GM19043 (cell line): Measurements from ENCODE around the gene MYO3B.

Experiments used
- ATAC-seq: cut with Tn5 transposase; IDR thresholded peaks from one replicate; pipeline ENCODE4 v1.9.1; 2021; ENCODE audit warnings: low read depth; ENCODE audit not compliant: unreplicated experiment

MYO3B gene

GRCh38 chr2:170361090-170361936, 183.4 kb downstream of the MYO3B start:
- ATAC-seq, result no peak

DNA sequence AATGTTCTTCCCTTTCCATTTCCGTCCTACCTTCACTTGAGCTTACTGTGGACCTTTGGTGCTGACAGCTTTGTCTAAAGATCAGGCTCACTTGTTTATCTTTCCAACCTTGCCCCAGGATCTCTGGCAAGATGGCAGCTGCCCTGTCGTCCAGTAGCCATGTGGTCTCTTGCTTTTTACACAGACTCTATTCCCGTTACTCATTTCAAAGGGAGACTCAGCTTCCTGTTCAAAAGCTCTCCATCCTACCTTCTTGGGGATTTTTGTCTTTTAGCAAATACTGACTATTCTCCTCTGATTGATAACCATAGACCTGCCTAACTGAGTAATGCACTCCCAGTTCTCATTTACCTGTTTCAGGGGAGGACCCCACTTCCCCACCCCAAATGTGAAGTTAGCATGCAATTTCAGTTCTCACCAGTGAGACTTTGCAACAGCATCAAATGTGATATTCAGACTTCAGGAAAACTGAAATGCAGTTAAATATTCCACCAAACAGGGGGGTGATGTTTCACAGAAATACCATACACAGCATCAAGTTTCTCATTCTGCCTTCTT, 184.4 kb downstream of the MYO3B start:
- ATAC-seq, result no peak

GRCh38 chr2:170362871-170363631, 185.1 kb downstream of the MYO3B start:
- ATAC-seq, result no peak

DNA sequence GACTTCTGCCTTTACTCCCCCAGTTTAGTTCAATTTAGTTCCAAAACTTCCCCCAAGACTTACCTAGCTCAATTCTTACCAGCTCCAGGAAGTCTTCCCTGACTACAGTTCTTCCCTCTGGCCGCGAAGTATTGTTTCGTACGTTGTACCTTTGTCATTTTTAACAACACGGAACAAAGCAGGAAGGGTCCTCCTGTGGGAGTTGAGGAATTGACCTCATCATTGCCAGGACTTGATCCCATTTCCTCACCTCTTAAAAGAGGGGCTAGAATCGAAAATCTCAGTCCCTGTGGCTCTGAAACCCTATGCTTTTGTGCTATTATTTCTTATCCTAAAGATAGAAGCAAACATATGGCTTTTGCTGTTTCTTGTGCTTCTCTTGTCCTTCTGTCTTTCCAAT, 187.1 kb downstream of the MYO3B start:
- ATAC-seq, result no peak

GRCh38 chr2:170365686-170366085, 187.7 kb downstream of the MYO3B start:
- no peak for ATAC-seq

DNA sequence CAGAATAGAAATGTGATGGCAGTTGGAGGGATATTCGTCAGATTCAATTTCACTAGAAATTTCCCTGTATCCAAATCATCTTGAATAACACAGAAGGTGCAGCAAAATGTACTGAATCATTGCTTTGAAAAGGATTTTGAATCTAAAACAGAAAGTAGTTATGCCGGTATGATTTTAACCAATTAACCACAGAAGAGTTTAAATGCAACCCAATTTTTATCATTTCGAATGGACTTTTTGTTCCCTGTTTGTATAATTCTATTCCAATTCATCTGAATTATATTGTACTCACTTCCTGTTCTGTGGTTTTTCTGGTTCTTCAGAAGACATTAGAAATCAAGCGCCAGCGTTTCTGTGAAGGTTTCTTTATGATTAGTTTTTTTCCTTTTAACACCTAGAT, 190.4 kb downstream of the MYO3B start:
- ATAC-seq, result no peak

GRCh38 chr2:170369228-170369627, 191.3 kb downstream of the MYO3B start:
- ATAC-seq, result no peak

DNA sequence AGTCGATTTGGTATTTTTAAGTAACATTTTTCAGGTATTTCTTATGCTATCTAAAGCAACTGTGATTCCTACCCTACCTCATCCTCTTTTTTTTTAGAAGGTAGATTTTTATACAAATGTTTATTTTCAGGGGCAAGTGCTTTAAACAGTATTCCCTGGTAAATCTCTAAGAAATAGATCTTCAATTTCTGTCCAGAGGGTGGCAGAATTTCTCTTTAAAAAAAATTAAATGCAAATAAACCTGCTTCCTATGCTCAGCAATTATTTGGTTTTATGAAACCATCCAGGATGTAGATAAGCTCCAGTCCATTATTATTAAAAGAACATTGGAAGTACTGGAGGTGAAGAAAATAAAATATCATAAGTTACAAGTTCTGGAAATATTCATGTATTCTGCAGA, 191.9 kb downstream of the MYO3B start:
- no peak for ATAC-seq

- ATAC-seq, result no peak
These were observed 193.5 kb downstream of the MYO3B start for GRCh38 chr2:170371231-170371998.

- no peak for ATAC-seq
These were observed 197.2 kb downstream of the MYO3B start for GRCh38 chr2:170375192-170375591.

GRCh38 chr2:170377500-170378207, 199.7 kb downstream of the MYO3B start:
- ATAC-seq, result no peak

DNA sequence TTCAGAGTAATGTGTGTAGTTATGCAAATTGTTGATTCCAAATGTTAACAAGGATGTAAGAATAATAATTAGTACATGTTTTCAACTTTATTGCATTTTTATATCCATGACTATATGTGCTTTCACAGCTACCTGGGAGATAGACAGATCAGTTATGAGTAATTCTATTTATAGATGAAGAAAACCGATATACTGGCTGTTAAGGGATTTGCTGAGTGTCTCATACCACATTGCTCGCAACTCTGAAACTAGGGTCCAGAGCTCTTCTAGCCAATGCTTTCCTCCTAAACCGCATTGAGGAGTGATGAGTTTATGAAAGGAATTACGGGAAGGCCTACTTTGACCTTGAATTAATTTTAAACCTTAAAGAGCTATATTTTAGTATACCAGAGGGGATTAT, 202.3 kb downstream of the MYO3B start:
- ATAC-seq, result no peak

- no peak for ATAC-seq
These were observed 203.7 kb downstream of the MYO3B start for GRCh38 chr2:170381678-170382077.

- ATAC-seq, result no peak
These were observed 208.6 kb downstream of the MYO3B start for GRCh38 chr2:170386554-170386953.

GRCh38 chr2:170391018-170391417, 213.1 kb downstream of the MYO3B start:
- no peak for ATAC-seq

DNA sequence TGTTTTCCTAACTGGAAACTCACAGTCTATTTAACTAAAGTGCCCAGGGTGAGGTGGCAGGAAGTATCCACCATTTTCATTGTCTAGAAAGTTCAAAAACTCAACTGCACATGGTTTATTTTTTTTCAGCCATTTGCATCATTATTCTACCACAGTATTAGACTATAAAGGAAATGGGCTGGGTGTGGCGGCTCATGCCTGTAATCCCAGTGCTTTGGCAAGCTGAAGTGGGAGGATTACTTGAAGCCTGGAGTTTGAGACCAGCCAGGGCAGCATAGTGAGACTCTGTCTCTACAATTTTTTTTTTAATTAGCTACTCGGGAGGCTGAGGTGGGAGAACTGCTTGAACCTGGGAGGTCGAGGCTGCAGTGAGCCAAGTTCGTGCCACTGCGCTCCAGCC, 213.8 kb downstream of the MYO3B start:
- no peak for ATAC-seq

DNA sequence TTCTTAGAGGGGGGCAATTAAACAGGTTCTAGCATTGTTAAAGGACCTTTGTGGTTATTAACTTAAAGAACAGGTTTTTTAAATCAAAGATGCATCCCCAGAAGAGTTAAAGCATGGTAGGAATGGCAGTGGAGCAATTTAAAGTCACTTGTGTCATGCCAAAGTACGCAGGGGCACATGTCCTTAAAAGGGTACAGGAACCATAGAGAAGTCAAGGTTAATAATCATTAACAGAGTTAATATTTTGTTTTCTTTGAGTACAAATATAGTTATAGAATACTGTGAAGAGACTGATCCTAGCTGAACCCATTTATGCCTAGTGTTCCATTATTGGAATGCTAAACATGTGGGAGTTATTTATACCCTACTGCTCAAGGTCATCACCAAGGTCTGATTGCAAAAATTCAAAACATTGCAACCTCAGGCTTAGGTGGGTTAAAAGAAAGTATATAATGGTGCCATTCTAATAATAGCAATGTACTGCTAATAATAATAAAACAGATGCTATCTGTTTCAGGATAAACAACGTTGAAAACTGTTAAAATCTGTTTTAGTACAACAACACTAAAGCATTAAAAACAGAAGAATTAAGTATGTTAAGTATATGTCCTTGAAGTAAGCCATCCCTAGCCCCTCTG, 216.0 kb downstream of the MYO3B start:
- no peak for ATAC-seq

GRCh38 chr2:170394641-170395387, 216.9 kb downstream of the MYO3B start:
- ATAC-seq, result no peak
